ENCODE results near the gene MAST2.
"Not testable (repeated sequence)": the region's sequence is repeated elsewhere in the genome, so short reads cannot be mapped to it uniquely, and the experiment has no call there.

Gene MAST2

GRCh38 chr1:45862008-45862407 is 58.6 kb downstream of the MAST2 start:
- H3K9me3 Mint-ChIP-seq: no peaks in the 10 kb centered on the region
- H3K4me3 Mint-ChIP-seq: no peak overlapping the region
- H3K36me3 Mint-ChIP-seq: peaks cover 7% of the 10 kb centered on the region
- H3K27ac Mint-ChIP-seq: no peak overlapping the region
- no peaks in the 10 kb centered on the region for H3K27me3 Mint-ChIP-seq
- no peak for ATAC-seq
- peaks cover 16% of the 10 kb centered on the region for H3K4me1 Mint-ChIP-seq

DNA sequence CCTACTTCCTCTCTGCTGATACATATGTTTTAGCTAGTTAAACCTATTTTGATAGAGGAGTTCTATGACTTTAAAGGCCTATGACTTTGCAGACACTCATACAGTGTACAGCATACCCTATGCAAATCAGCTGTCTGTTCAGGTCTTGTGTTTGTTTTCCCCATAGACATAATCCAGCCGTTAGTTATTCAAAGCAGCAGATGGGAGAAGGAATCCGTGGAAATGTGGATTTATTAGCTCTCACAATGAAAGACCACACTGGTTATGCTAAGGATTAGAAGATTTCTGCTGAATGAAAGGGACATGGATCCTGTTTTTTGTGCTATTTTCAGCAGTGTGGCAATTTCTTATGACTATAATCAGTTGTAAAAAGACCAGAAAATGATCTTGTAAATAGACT is 59.8 kb downstream of the MAST2 start:
- Mint-ChIP-seq H3K27me3 (no peaks in the 10 kb centered on the region), H3K36me3 (peaks cover 7% of the 10 kb centered on the region), H3K4me1 (peaks cover 16% of the 10 kb centered on the region), H3K9me3 (no peaks in the 10 kb centered on the region), H3K27ac (no peak overlapping the region), H3K4me3 (no peak overlapping the region)
- ATAC-seq: no peak

DNA sequence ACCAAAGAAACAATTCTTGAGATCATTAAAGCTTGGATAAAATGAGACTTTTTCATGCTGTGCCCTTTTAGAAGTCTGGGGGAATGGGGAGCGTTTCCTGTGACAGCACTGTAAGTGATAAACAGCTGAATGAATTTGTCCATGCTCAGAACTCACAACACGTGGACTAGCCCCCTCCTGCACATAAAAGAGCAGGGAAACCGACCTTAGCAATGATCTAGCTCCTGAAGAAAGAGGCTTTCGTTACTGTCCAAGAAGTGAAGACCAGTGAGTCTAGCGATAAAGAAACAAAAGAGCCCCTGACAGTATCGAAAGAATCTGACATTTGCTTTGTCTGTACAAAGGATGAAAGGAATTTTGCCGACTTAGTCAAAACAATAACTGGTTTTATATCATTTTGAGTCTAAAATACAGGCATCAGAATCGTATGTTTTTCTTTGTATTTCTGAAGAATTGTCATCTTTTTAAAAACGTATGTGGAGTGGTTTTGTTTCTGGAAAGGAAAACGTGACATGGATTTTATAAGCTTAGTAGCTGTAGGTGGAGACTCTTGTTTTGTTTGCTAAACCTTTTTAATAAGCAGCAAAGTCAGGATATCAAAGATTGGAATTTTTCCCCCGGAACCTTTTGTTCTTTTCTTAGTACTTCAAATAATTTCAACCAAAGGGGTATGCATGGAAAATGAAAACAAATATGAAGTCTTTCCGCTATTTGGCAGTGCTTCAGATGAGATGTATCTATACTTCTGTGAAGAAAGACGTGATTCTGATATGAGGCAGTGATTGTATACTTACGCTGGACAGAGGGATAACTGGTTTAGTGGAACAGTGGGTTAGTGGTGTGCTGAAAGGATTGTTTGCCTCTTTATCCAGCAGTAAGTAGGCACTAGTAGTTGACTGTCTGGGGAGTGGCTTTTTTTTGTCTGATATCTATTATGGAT is 61.0 kb downstream of the MAST2 start:
- Mint-ChIP-seq H3K4me3 (no peak overlapping the region), H3K9me3 (no peaks in the 10 kb centered on the region), H3K27ac (no peak overlapping the region), H3K27me3 (no peaks in the 10 kb centered on the region), H3K4me1 (peaks cover 16% of the 10 kb centered on the region), H3K36me3 (peaks cover 7% of the 10 kb centered on the region)
- no peak for ATAC-seq

- no peak overlapping the region for H3K27ac Mint-ChIP-seq
- peaks cover 5% of the 10 kb centered on the region for H3K4me1 Mint-ChIP-seq
- no peak overlapping the region for H3K4me3 Mint-ChIP-seq
- H3K36me3 Mint-ChIP-seq: peaks cover 4% of the 10 kb centered on the region
- no peaks in the 10 kb centered on the region for H3K27me3 Mint-ChIP-seq
- no peaks in the 10 kb centered on the region for H3K9me3 Mint-ChIP-seq
- no peak for ATAC-seq
These were observed 64.4 kb downstream of the MAST2 start for GRCh38 chr1:45867697-45868348.

- no peak overlapping the region for H3K4me3 Mint-ChIP-seq
- ATAC-seq: no peak
- H3K27ac Mint-ChIP-seq: no peak overlapping the region
- no peaks in the 10 kb centered on the region for H3K9me3 Mint-ChIP-seq
- H3K36me3 Mint-ChIP-seq: peaks cover 4% of the 10 kb centered on the region
- no peaks in the 10 kb centered on the region for H3K27me3 Mint-ChIP-seq
- H3K4me1 Mint-ChIP-seq: no peaks in the 10 kb centered on the region
These were observed 65.4 kb downstream of the MAST2 start for GRCh38 chr1:45868861-45869260.

DNA sequence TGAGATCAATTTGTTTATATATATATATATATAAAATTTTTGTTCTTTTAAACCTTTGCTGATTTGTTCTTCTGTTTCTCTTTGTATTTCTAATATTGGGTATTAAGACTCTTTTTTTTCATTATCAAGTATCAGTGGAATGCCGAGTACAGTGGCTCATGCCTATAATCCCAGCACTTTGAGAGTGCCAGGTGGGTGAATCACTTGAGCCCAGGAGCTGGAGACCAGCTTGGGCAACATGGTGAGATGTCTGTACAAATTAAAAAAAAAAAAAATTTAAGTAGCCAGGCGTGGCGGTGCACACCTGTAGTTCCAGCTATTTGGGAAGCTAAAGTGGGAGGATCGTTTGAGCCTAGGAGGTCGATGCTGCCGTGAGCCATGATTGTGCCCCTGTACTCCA is 67.1 kb downstream of the MAST2 start:
- no peak overlapping the region for H3K4me3 Mint-ChIP-seq
- H3K9me3 Mint-ChIP-seq: no peaks in the 10 kb centered on the region
- H3K36me3 Mint-ChIP-seq: peaks cover 4% of the 10 kb centered on the region
- ATAC-seq: no peak
- no peak overlapping the region for H3K27ac Mint-ChIP-seq
- H3K4me1 Mint-ChIP-seq: no peaks in the 10 kb centered on the region
- no peaks in the 10 kb centered on the region for H3K27me3 Mint-ChIP-seq

DNA sequence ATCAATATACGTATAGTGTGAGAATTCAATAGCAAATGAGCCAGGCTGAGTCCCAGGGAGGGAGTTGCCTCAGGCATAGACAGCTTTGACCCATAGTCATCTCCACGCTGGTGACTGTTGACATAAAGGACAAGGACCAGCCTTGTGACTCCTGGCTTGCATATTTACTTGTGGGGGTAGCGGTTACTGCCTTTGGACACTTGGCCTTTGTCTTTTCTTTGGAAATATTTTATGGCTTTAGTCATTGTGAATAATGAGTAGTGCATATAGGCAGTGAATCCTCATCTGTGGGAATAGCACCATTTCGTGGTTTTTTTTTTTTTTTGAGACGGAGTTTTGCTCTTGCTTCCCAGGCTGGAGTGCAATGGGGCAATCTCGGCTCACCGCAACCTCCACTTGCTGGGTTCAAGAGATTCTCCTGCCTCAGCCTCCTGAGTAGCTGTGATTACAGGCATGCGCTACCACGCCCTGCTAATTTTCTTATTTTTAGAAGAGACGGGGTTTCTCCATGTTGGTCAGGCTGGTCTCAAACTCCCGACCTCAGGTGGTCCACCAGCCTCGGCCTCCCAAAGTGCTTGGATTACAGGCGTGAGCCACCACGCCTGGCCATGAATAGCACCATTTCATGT is 68.9 kb downstream of the MAST2 start:
- H3K4me3 Mint-ChIP-seq, H3K9me3 Mint-ChIP-seq, H3K27me3 Mint-ChIP-seq, H3K27ac Mint-ChIP-seq, ATAC-seq, H3K36me3 Mint-ChIP-seq, H3K4me1 Mint-ChIP-seq: not testable (repeated sequence)

GRCh38 chr1:45876000-45876617 is 72.7 kb downstream of the MAST2 start:
- Mint-ChIP-seq H3K36me3 (peaks cover 4% of the 10 kb centered on the region), H3K4me3 (no peak overlapping the region), H3K4me1 (peaks cover 14% of the 10 kb centered on the region), H3K27me3 (no peaks in the 10 kb centered on the region), H3K27ac (no peak overlapping the region), H3K9me3 (no peaks in the 10 kb centered on the region)
- ATAC-seq: no peak

DNA sequence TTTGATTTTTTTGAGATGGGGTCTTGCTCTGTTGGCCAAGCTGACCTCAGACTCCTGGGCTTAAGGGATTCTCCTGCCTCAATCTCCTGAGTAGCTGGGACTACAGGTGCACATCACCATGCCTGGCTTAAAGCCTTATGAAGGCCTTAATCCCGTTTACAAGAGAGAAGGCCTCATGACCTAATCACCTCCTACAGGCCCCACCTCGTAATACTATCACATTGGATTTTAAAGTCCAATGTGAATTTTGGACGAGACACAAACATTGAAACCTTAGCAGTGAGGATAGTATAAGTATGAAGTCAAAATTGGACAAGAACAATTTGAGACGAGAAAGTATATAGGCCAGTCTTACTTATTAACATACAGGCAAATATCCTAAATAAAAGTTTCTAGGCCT is 73.9 kb downstream of the MAST2 start:
- H3K27me3 Mint-ChIP-seq: no peaks in the 10 kb centered on the region
- H3K36me3 Mint-ChIP-seq: no peaks in the 10 kb centered on the region
- H3K4me3 Mint-ChIP-seq: no peak overlapping the region
- H3K9me3 Mint-ChIP-seq: no peaks in the 10 kb centered on the region
- no peak overlapping the region for H3K27ac Mint-ChIP-seq
- ATAC-seq: no peak
- H3K4me1 Mint-ChIP-seq: peaks cover 14% of the 10 kb centered on the region

- Mint-ChIP-seq H3K4me3 (peak overlapping the region; percentile 8), H3K27ac (no peak overlapping the region), H3K4me1 (peaks cover 14% of the 10 kb centered on the region), H3K36me3 (no peaks in the 10 kb centered on the region), H3K9me3 (no peaks in the 10 kb centered on the region), H3K27me3 (no peaks in the 10 kb centered on the region)
- peak; percentile 62 for ATAC-seq
These were observed 76.6 kb downstream of the MAST2 start for GRCh38 chr1:45879885-45880598.

- no peak overlapping the region for H3K27ac Mint-ChIP-seq
- no peaks in the 10 kb centered on the region for H3K27me3 Mint-ChIP-seq
- H3K36me3 Mint-ChIP-seq: no peaks in the 10 kb centered on the region
- peaks cover 14% of the 10 kb centered on the region for H3K4me1 Mint-ChIP-seq
- no peaks in the 10 kb centered on the region for H3K9me3 Mint-ChIP-seq
- ATAC-seq: no peak
- H3K4me3 Mint-ChIP-seq: no peak overlapping the region
These were observed 77.5 kb downstream of the MAST2 start for GRCh38 chr1:45880930-45881329.

DNA sequence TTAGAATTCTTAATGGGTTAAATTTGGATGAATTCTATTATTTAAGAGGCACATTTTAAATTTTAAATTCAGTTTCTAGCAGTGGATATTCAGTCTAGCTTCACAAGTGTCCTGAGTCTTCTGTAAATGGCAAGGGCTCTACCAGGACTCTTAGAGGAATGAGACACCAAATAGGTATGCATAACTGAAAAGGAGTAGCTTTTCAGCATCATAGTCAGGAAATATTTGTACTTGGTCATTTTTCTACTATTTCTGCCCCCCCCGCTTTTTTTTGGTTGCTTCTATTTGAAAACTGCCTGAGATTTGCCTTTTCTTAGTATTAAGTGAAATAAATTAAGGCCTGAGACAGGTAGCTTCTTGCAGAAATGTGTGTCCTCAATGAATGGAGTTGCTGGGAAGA is 80.2 kb downstream of the MAST2 start:
- peaks cover 21% of the 10 kb centered on the region for H3K4me1 Mint-ChIP-seq
- no peak for ATAC-seq
- no peak overlapping the region for H3K4me3 Mint-ChIP-seq
- H3K27me3 Mint-ChIP-seq: no peaks in the 10 kb centered on the region
- H3K36me3 Mint-ChIP-seq: peaks cover under 1% of the 10 kb centered on the region
- H3K9me3 Mint-ChIP-seq: no peaks in the 10 kb centered on the region
- no peak overlapping the region for H3K27ac Mint-ChIP-seq

- no peak for ATAC-seq
- Mint-ChIP-seq H3K4me3 (no peak overlapping the region), H3K9me3 (no peaks in the 10 kb centered on the region), H3K27me3 (no peaks in the 10 kb centered on the region), H3K27ac (no peak overlapping the region), H3K4me1 (peaks cover 15% of the 10 kb centered on the region), H3K36me3 (peaks cover 5% of the 10 kb centered on the region)
These were observed 81.3 kb downstream of the MAST2 start for GRCh38 chr1:45884700-45885099.

GRCh38 chr1:45886229-45886628 is 82.8 kb downstream of the MAST2 start:
- Mint-ChIP-seq H3K36me3 (peaks cover 14% of the 10 kb centered on the region), H3K4me1 (peaks cover 7% of the 10 kb centered on the region), H3K4me3 (no peak overlapping the region), H3K27ac (no peak overlapping the region), H3K27me3 (no peaks in the 10 kb centered on the region), H3K9me3 (no peaks in the 10 kb centered on the region)
- ATAC-seq: no peak

Measured in stimulated activated memory B cell treated with anti-CD40 and anti-IgM and Interleukin-4, amounts not matched to agents 10 μg/mL and 1 μg/mL and 100 μg/mL, for 72 hours (primary cell).